ENCODE measurements around the gene MCC. TPM values are rescaled to one million over a fixed set of nuclear protein-coding genes. Genes with fewer than 3 reads are reported as not detected.

MCC gene
- total and polyA plus RNA-seq, 2 experiments from 2014 or later, result 3.4 to 8.8 TPM

- H3K27ac ChIP-seq, result no peak overlapping the region
- no peak overlapping the region for H2AFZ ChIP-seq
- TF ChIP-seq EZH2phosphoT487 (IDR thresholded peaks at IDR 0.05; ENCODE audit: insufficient read depth, low read depth) (no peak), EZH2 (IDR thresholded peaks at IDR 0.05; ENCODE audit: insufficient read depth, poor library complexity, severe bottlenecking) (no peak)
- peaks cover 51% of the 10 kb centered on the region for H3K79me2 ChIP-seq (ENCODE audit: insufficient read depth)
- no peaks in the 10 kb centered on the region for H3K27me3 ChIP-seq (replicated peaks; ENCODE audit: insufficient read depth)
- no peaks in the 10 kb centered on the region for H3K9me2 ChIP-seq (ENCODE audit: insufficient read depth)
- DNase-seq, result no peak
- in situ Hi-C loops (cut with MboI), result no loop called here
- H3K9ac ChIP-seq, result no peak overlapping the region
- H3K4me2 ChIP-seq (ENCODE audit: unreplicated experiment), result no peak overlapping the region
- H3K4me3 ChIP-seq, result no peak overlapping the region
- no peaks in the 10 kb centered on the region for H4K20me1 ChIP-seq (ENCODE audit: insufficient read depth)
- H3K4me1 ChIP-seq (ENCODE audit: insufficient read depth), result peaks cover 7% of the 10 kb centered on the region
- 92 to 97% methylated on average over 4 of the region's 4 CpGs for WGBS, 2 experiments (ENCODE audit: low coverage in 1 of 2, low lambda C conversion rate in 2 of 2, missing lambda C conversion rate in 2 of 2)
- H3K9me3 ChIP-seq (ENCODE audit: low read depth), result no peaks in the 10 kb centered on the region
- H3K36me3 ChIP-seq (ENCODE audit: low read depth), result peaks cover 29% of the 10 kb centered on the region
- peaks cover 16% of the 10 kb centered on the region; the same call in 1 of the 2 replicates for H3F3A ChIP-seq (ENCODE audit: insufficient read depth)
These were observed 490.0 kb downstream of the MCC start for GRCh38 chr5:112998296-112998695.

GRCh38 chr5:112996830-112997374 lies 491.4 kb downstream of the MCC start:
- Histone ChIP-seq H3K79me2 (ENCODE audit: insufficient read depth) (peaks cover 63% of the 10 kb centered on the region), H3F3A (ENCODE audit: insufficient read depth) (peaks cover 16% of the 10 kb centered on the region; the same call in 1 of the 2 replicates), H3K4me1 (ENCODE audit: insufficient read depth) (peaks cover 7% of the 10 kb centered on the region), H3K9me2 (ENCODE audit: insufficient read depth) (no peaks in the 10 kb centered on the region), H3K9ac (no peak overlapping the region), H3K4me3 (no peak overlapping the region), H2AFZ (no peak overlapping the region), H4K20me1 (ENCODE audit: insufficient read depth) (0 out of 2 replicates have a peak, but pooled peaks cover 1% of the 10 kb centered on the region), H3K4me2 (ENCODE audit: unreplicated experiment) (no peak overlapping the region), H3K9me3 (ENCODE audit: low read depth) (no peaks in the 10 kb centered on the region), H3K27me3 (replicated peaks; ENCODE audit: insufficient read depth) (no peaks in the 10 kb centered on the region), H3K36me3 (ENCODE audit: low read depth) (peaks cover 21% of the 10 kb centered on the region), H3K27ac (no peak overlapping the region)
- TF ChIP-seq EZH2phosphoT487 (IDR thresholded peaks at IDR 0.05; ENCODE audit: insufficient read depth, low read depth), result no peak
- no peak for TF ChIP-seq EZH2 (IDR thresholded peaks at IDR 0.05; ENCODE audit: insufficient read depth, poor library complexity, severe bottlenecking)
- no peak for DNase-seq
- 93 to 94% methylated on average over 4 of the region's 4 CpGs for WGBS, 2 experiments (ENCODE audit: low coverage in 1 of 2, low lambda C conversion rate in 2 of 2, missing lambda C conversion rate in 2 of 2)
- in situ Hi-C loops (cut with MboI), result no loop called here

GRCh38 chr5:112995764-112996618 lies 492.3 kb downstream of the MCC start:
- H3K9me3 ChIP-seq (ENCODE audit: low read depth), result no peaks in the 10 kb centered on the region
- H3K9me2 ChIP-seq (ENCODE audit: insufficient read depth), result no peaks in the 10 kb centered on the region
- H4K20me1 ChIP-seq (ENCODE audit: insufficient read depth), result 0 out of 2 replicates have a peak, but pooled peaks cover 4% of the 10 kb centered on the region
- H3K27me3 ChIP-seq (replicated peaks; ENCODE audit: insufficient read depth), result no peaks in the 10 kb centered on the region
- H3K27ac ChIP-seq, result no peak overlapping the region
- TF ChIP-seq EZH2 (IDR thresholded peaks at IDR 0.05; ENCODE audit: insufficient read depth, poor library complexity, severe bottlenecking) (no peak), EZH2phosphoT487 (IDR thresholded peaks at IDR 0.05; ENCODE audit: insufficient read depth, low read depth) (no peak)
- peak; percentile 83 for DNase-seq
- 18 to 24% methylated on average over 7 of the region's 7 CpGs for WGBS, 2 experiments (ENCODE audit: low coverage in 1 of 2, low lambda C conversion rate in 2 of 2, missing lambda C conversion rate in 2 of 2)
- H2AFZ ChIP-seq, result no peak overlapping the region
- in situ Hi-C loops (cut with MboI), result no loop called here
- H3K4me1 ChIP-seq (ENCODE audit: insufficient read depth), result peaks cover 7% of the 10 kb centered on the region
- no peak overlapping the region for H3K9ac ChIP-seq
- H3K36me3 ChIP-seq (ENCODE audit: low read depth), result peaks cover 14% of the 10 kb centered on the region; the same call in 1 of the 2 replicates
- peaks cover 72% of the 10 kb centered on the region for H3K79me2 ChIP-seq (ENCODE audit: insufficient read depth)
- H3K4me3 ChIP-seq, result no peak overlapping the region
- H3K4me2 ChIP-seq (ENCODE audit: unreplicated experiment), result no peak overlapping the region
- H3F3A ChIP-seq (ENCODE audit: insufficient read depth), result peaks cover 16% of the 10 kb centered on the region; the same call in 1 of the 2 replicates

- Histone ChIP-seq H3K9me3 (ENCODE audit: low read depth) (no peaks in the 10 kb centered on the region), H3K27ac (no peak overlapping the region), H3K4me2 (ENCODE audit: unreplicated experiment) (no peak overlapping the region), H3K36me3 (ENCODE audit: low read depth) (no peaks in the 10 kb centered on the region), H2AFZ (no peak overlapping the region), H3F3A (ENCODE audit: insufficient read depth) (no peaks in the 10 kb centered on the region), H4K20me1 (ENCODE audit: insufficient read depth) (peaks cover 14% of the 10 kb centered on the region; the same call in 1 of the 2 replicates), H3K27me3 (replicated peaks; ENCODE audit: insufficient read depth) (no peaks in the 10 kb centered on the region), H3K9ac (no peak overlapping the region), H3K79me2 (ENCODE audit: insufficient read depth) (peaks cover 100% of the 10 kb centered on the region), H3K9me2 (ENCODE audit: insufficient read depth) (no peaks in the 10 kb centered on the region), H3K4me1 (ENCODE audit: insufficient read depth) (no peaks in the 10 kb centered on the region), H3K4me3 (no peak overlapping the region)
- TF ChIP-seq EZH2 (IDR thresholded peaks at IDR 0.05; ENCODE audit: insufficient read depth, poor library complexity, severe bottlenecking) (no peak), EZH2phosphoT487 (IDR thresholded peaks at IDR 0.05; ENCODE audit: insufficient read depth, low read depth) (no peak)
- WGBS, 2 experiments (ENCODE audit: low coverage in 1 of 2, low lambda C conversion rate in 2 of 2, missing lambda C conversion rate in 2 of 2), result 90 to 92% methylated on average over 4 of the region's 4 CpGs
- no peak for DNase-seq
- in situ Hi-C loops (cut with MboI), result no loop called here
These were observed 502.0 kb downstream of the MCC start for GRCh38 chr5:112986224-112986623.
